AG04449 (cell line): ENCODE measurements around the gene UVRAG.

ENCODE experiments used
- CTCF ChIA-PET: fragments of 350-600 bp; formaldehyde crosslinking; extraction: SDS; loops from one replicate; lab custom pipeline; 2021; ENCODE audit warnings: antibody characterized with exemption; lab: Yijun Ruan, JAX
- POLR2A ChIA-PET: fragments of 400-600, 350-600 bp; formaldehyde crosslinking; extraction: SDS; loops from one replicate; lab custom pipeline; 2020; ENCODE audit warnings: antibody characterized with exemption, inconsistent platforms; lab: Yijun Ruan, JAX
- DNase-seq: peaks from one replicate; pipeline ENCODE4 v3.0.0-alpha.2; 2010; ENCODE audit warnings: low read depth, low spot score
- H3K4me3 ChIP-seq: 2 replicates; pipeline ENCODE4 v1.5.1; 2011; ENCODE audit warnings: low read depth, mild to moderate bottlenecking, control low read depth, low read length
- TF ChIP-seq, protein P1 (sequence below): IDR thresholded peaks from one replicate; pipeline ENCODE4 v1.5.1; 2011; ENCODE audit warnings: mild to moderate bottlenecking, moderate library complexity, low read length, control low read depth, inconsistent platforms; ENCODE audit not compliant: insufficient read depth; ENCODE audit errors: missing control alignments

Gene UVRAG

GRCh38 chr11:76162336-76163288 lies 347.6 kb downstream of the UVRAG start:
- H3K4me3 ChIP-seq: no peak overlapping the region
- ChIA-PET CTCF (interaction anchor here (0.7 to 2.3 kb wide), 2 partner anchors 10 to 266 kb away, joined by 4 to 8 read pairs; no protein-coding TSS in a partner anchor), POLR2A (no interaction called here)
- DNase-seq: no peak
- TF ChIP-seq, protein P1, sequence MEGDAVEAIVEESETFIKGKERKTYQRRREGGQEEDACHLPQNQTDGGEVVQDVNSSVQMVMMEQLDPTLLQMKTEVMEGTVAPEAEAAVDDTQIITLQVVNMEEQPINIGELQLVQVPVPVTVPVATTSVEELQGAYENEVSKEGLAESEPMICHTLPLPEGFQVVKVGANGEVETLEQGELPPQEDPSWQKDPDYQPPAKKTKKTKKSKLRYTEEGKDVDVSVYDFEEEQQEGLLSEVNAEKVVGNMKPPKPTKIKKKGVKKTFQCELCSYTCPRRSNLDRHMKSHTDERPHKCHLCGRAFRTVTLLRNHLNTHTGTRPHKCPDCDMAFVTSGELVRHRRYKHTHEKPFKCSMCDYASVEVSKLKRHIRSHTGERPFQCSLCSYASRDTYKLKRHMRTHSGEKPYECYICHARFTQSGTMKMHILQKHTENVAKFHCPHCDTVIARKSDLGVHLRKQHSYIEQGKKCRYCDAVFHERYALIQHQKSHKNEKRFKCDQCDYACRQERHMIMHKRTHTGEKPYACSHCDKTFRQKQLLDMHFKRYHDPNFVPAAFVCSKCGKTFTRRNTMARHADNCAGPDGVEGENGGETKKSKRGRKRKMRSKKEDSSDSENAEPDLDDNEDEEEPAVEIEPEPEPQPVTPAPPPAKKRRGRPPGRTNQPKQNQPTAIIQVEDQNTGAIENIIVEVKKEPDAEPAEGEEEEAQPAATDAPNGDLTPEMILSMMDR: no peak

DNA sequence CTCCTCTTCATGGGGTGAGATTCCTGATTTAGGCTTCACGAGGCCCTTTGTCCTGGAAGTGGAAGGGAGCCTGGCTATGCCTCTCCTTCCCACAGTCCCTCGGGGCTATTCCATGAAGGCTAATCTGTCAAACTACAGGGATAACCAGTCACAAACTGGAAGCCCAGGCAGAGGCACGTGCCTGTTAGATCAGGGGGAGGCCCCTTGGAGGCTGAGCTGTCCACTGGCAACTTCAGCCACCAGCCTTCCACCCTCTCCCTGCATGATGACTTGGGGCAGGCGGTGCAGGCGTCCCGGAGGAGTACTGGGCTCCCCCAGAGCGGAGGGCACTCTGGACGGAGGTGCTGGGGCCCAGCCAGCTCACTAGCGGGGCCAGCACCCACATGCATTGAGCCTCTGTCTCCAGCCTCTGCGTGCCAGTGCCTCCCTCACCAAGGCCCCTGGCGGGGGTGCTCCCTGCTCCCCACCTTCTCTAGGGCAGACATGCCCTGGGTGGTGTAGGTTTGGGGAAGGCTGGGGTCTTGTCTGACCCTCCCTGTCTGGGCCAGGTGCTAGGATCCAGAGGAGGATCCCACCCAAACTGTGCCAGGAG lies 348.4 kb downstream of the UVRAG start:
- no peak overlapping the region for H3K4me3 ChIP-seq
- DNase-seq: no peak
- ChIA-PET POLR2A (no interaction called here), CTCF (interaction anchor here (0.7 to 2.3 kb wide), 2 partner anchors 11 to 267 kb away, joined by 4 to 8 read pairs; no protein-coding TSS in a partner anchor)
- TF ChIP-seq, protein P1: no peak

GRCh38 chr11:76164081-76164480 lies 349.1 kb downstream of the UVRAG start:
- CTCF ChIA-PET: interaction anchor here (2.3 kb wide), 1 partner anchor 12 kb away, joined by 8 read pairs; no protein-coding TSS in a partner anchor
- POLR2A ChIA-PET: no interaction called here
- TF ChIP-seq, protein P1: no peak
- H3K4me3 ChIP-seq: no peak overlapping the region
- no peak for DNase-seq

- ChIA-PET POLR2A (no interaction called here), CTCF (interaction anchor here (1.2 to 1.8 kb wide), 2 partner anchors 13 to 42 kb away, joined by 4 read pairs; no protein-coding TSS in a partner anchor)
- no peak overlapping the region for H3K4me3 ChIP-seq
- no peak for DNase-seq
- TF ChIP-seq, protein P1: no peak
Measured at GRCh38 chr11:76164861-76165751, 350.1 kb downstream of the UVRAG start.

- H3K4me3 ChIP-seq: no peak overlapping the region
- ChIA-PET POLR2A (no interaction called here), CTCF (interaction anchor here (1.2 to 1.8 kb wide), 2 partner anchors 14 to 41 kb away, joined by 4 read pairs; no protein-coding TSS in a partner anchor)
- no peak for DNase-seq
- TF ChIP-seq, protein P1: no peak
Measured at GRCh38 chr11:76166314-76166713, 351.3 kb downstream of the UVRAG start.
